Activated CD8-positive, alpha-beta memory T cell treated with anti-CD3 and anti-CD28 coated beads, Interleukin-2, amount 50 U/mL, for 1 hour (primary cell): ENCODE measurements around the gene HMX1.

Experiments used
- DNase-seq: peaks from one replicate; pipeline ENCODE4 v3.0.0-alpha.2; 2020; ENCODE audit errors: extremely low read depth

The HMX1 gene

GRCh38 chr4:8819473-8820177 is 52.0 kb downstream of the HMX1 start:
- no peak for DNase-seq

- DNase-seq = no peak
Measured at GRCh38 chr4:8819019-8819418, 52.6 kb downstream of the HMX1 start.

GRCh38 chr4:8818063-8818881 is 53.4 kb downstream of the HMX1 start:
- no peak for DNase-seq

- no peak for DNase-seq
Measured at GRCh38 chr4:8817813-8818062, 53.9 kb downstream of the HMX1 start.

GRCh38 chr4:8817096-8817812 is 54.4 kb downstream of the HMX1 start:
- no peak for DNase-seq
